PC-9 (cell line): ENCODE results near the gene LRRC56. TPM values are rescaled to one million over a fixed set of nuclear protein-coding genes. Genes with fewer than 3 reads are reported as not detected.

Source experiments
- BruUV-seq: library from RNA; stranded (reverse); fragments of 400-500 nt; replicated peaks from 2 replicates; lab custom pipeline; 2021; lab: Mats Ljungman, UMichigan
- CTCF ChIA-PET: fragments of 300-600 bp; sonication (Branson Sonifier 250); formaldehyde crosslinking; loops from one replicate; lab custom pipeline; 2022; ENCODE audit warnings: antibody characterized with exemption; lab: Charles Lee
- POLR2A ChIA-PET: fragments of 300-600 bp; sonication (Branson Sonifier 250); formaldehyde crosslinking; loops from one replicate; lab custom pipeline; 2022; ENCODE audit warnings: antibody characterized with exemption; ENCODE audit not compliant: unreplicated experiment; lab: Charles Lee
- DNase-seq, 2 experiments: peaks; one replicate each; pipeline versions ENCODE4 v3.0.0 to v3.0.0-alpha.2; 2015 to 2022; ENCODE audit warnings: mixed read lengths in 1 of 2
- H2AFZ ChIP-seq: fragments of 200-600 bp; sonication (generic); 2 replicates; pipeline ENCODE4 v1.8.1; 2017; ENCODE audit warnings: antibody characterized with exemption
- H3F3A ChIP-seq: fragments of 200-600 bp; sonication (generic); 2 replicates; pipeline ENCODE4 v1.8.1; 2017; ENCODE audit warnings: antibody characterized with exemption, mild to moderate bottlenecking, low read depth; ENCODE audit not compliant: insufficient read depth
- H3K27ac ChIP-seq: fragments of 200-600 bp; sonication (generic); 2 replicates; pipeline ENCODE4 v1.6.1; 2016; ENCODE audit warnings: mixed run types
- H3K27me3 ChIP-seq: fragments of 200-600 bp; sonication (generic); 2 replicates; pipeline ENCODE4 v1.6.1; 2016; ENCODE audit warnings: low read depth, mixed run types; ENCODE audit not compliant: insufficient read depth
- H3K36me3 ChIP-seq: fragments of 200-600 bp; sonication (generic); 2 replicates; pipeline ENCODE4 v1.6.1; 2016; ENCODE audit warnings: low read depth, mixed run types
- H3K4me1 ChIP-seq: fragments of 200-600 bp; sonication (generic); replicated peaks from 2 replicates; pipeline ENCODE4 v1.6.1; 2016; ENCODE audit warnings: mixed run types; ENCODE audit not compliant: insufficient read depth
- H3K4me2 ChIP-seq: fragments of 200-600 bp; sonication (generic); 2 replicates; pipeline ENCODE4 v1.6.1; 2017; ENCODE audit warnings: mixed run types
- H3K4me3 ChIP-seq: fragments of 200-600 bp; sonication (generic); 2 replicates; pipeline ENCODE4 v1.6.1; 2016; ENCODE audit warnings: mixed run types
- H3K79me2 ChIP-seq: fragments of 200-600 bp; sonication (generic); 2 replicates; pipeline ENCODE4 v1.6.1; 2017; ENCODE audit warnings: low read depth, mixed run types
- H3K9me2 ChIP-seq: fragments of 200-600 bp; sonication (generic); 2 replicates; pipeline ENCODE4 v1.8.1; 2017; ENCODE audit warnings: mild to moderate bottlenecking; ENCODE audit not compliant: insufficient read depth
- H3K9me3 ChIP-seq: fragments of 200-600 bp; sonication (generic); 2 replicates; pipeline ENCODE4 v1.8.1; 2016; ENCODE audit warnings: low read depth; ENCODE audit not compliant: insufficient read depth
- H4K20me1 ChIP-seq: fragments of 200-600 bp; sonication (generic); 2 replicates; pipeline ENCODE4 v1.8.1; 2017; ENCODE audit not compliant: insufficient read depth
- CTCF ChIP-seq: fragments of 200-600 bp; sonication (generic); conservative IDR thresholded peaks from 2 replicates; pipeline ENCODE4 v1.6.1; 2017; ENCODE audit warnings: mixed run types, antibody characterized with exemption, mild to moderate bottlenecking, moderate library complexity
- EZH2 ChIP-seq: fragments of 200-600 bp; sonication (generic); IDR thresholded peaks from 2 replicates; pipeline ENCODE4 v1.8.0; 2017; ENCODE audit warnings: antibody characterized with exemption, low read depth
- intact Hi-C: fragments of 100-400 bp; cut with micrococcal nuclease; formaldehyde crosslinking; loops from one replicate; pipeline ENCODE4 v1.10.0; 2022; ENCODE audit not compliant: unreplicated experiment
- total RNA-seq: library from RNA; stranded (reverse); gene quantifications from 2 replicates; pipeline ENCODE4 v1.2.3, GENCODE V29; 2021

LRRC56 gene
- total RNA-seq, 1 experiment from 2014 or later, result 5.0 TPM

GRCh38 chr11:528166-528814, 9.0 kb upstream of the LRRC56 start:
- H3F3A ChIP-seq, result no peaks in the 10 kb centered on the region

GRCh38 chr11:528815-529727, 8.3 kb upstream of the LRRC56 start:
- Histone ChIP-seq H3F3A (no peaks in the 10 kb centered on the region), H3K27me3 (no peaks in the 10 kb centered on the region), H3K79me2 (0 out of 2 replicates have a peak, but pooled peaks cover 3% of the 10 kb centered on the region), H3K36me3 (no peaks in the 10 kb centered on the region), H3K4me1 (no peaks in the 10 kb centered on the region), H3K9me2 (no peaks in the 10 kb centered on the region), H4K20me1 (no peaks in the 10 kb centered on the region), H3K27ac (no peak overlapping the region), H3K4me2 (no peak overlapping the region), H3K4me3 (no peak overlapping the region), H3K9me3 (no peaks in the 10 kb centered on the region), H2AFZ (no peak overlapping the region)
- no peak for DNase-seq
- intact Hi-C loops, result no loop called here
- ChIA-PET POLR2A (no interaction called here), CTCF (no interaction called here)
- TF ChIP-seq EZH2 (no peak), CTCF (no peak)
- BruUV-seq, result no TSS peak

More at GRCh38 chr11:528166-528814, 9.0 kb upstream of the LRRC56 start:
- ChIA-PET CTCF (no interaction called here), POLR2A (no interaction called here)
- no TSS peak for BruUV-seq
- no peak overlapping the region for H3K4me3 ChIP-seq
- no peaks in the 10 kb centered on the region for H3K9me3 ChIP-seq
- H3K79me2 ChIP-seq, result no peaks in the 10 kb centered on the region
- no peak overlapping the region for H3K27ac ChIP-seq
- no peak overlapping the region for H2AFZ ChIP-seq
- no peaks in the 10 kb centered on the region for H3K27me3 ChIP-seq
- TF ChIP-seq CTCF (no peak), EZH2 (no peak)
- H4K20me1 ChIP-seq, result no peaks in the 10 kb centered on the region
- H3K9me2 ChIP-seq, result no peaks in the 10 kb centered on the region
- intact Hi-C loops, result no loop called here
- H3K36me3 ChIP-seq, result no peaks in the 10 kb centered on the region
- DNase-seq, result no peak
- H3K4me1 ChIP-seq, result no peaks in the 10 kb centered on the region
- no peak overlapping the region for H3K4me2 ChIP-seq

- no peak overlapping the region for H3K4me3 ChIP-seq
- H3K36me3 ChIP-seq, result no peaks in the 10 kb centered on the region
- DNase-seq, result no peak
- H3K4me1 ChIP-seq, result no peaks in the 10 kb centered on the region
- H3K79me2 ChIP-seq, result 0 out of 2 replicates have a peak, but pooled peaks cover 3% of the 10 kb centered on the region
- H3F3A ChIP-seq, result no peaks in the 10 kb centered on the region
- no peaks in the 10 kb centered on the region for H4K20me1 ChIP-seq
- intact Hi-C loops, result no loop called here
- H3K27me3 ChIP-seq, result no peaks in the 10 kb centered on the region
- POLR2A ChIA-PET, result no interaction called here
- no peak for TF ChIP-seq EZH2
- no peak for TF ChIP-seq CTCF
- no peak overlapping the region for H3K27ac ChIP-seq
- no TSS peak for BruUV-seq
- no peak overlapping the region for H2AFZ ChIP-seq
- H3K9me3 ChIP-seq, result no peaks in the 10 kb centered on the region
- no peak overlapping the region for H3K4me2 ChIP-seq
- no peaks in the 10 kb centered on the region for H3K9me2 ChIP-seq
- CTCF ChIA-PET, result no interaction called here
Observed at GRCh38 chr11:529728-530411, 7.5 kb upstream of the LRRC56 start.
